Caco-2 (cell line): ENCODE results near the gene NRN1L. TPM values are rescaled to one million over a fixed set of nuclear protein-coding genes. Genes with fewer than 3 reads are reported as not detected.

ENCODE experiments used
- BruUV-seq: library from RNA; stranded (reverse); fragments of 400-500 nt; replicated peaks from 2 replicates; lab custom pipeline; 2021; lab: Mats Ljungman, UMichigan
- CTCF ChIA-PET: fragments of 300-600 bp; sonication (Branson Sonifier 250); formaldehyde crosslinking; loops from one replicate; lab custom pipeline; 2022; ENCODE audit warnings: antibody characterized with exemption; lab: Charles Lee
- POLR2A ChIA-PET: fragments of 300-600 bp; sonication (Branson Sonifier 250); formaldehyde crosslinking; loops from one replicate; lab custom pipeline; 2022; ENCODE audit warnings: antibody characterized with exemption; lab: Charles Lee
- DNase-seq, 2 experiments: peaks; one replicate each; pipeline versions ENCODE4 v3.0.0 to v3.0.0-alpha.2; 2020 to 2022
- H3K27me3 ChIP-seq: replicated peaks from 2 replicates; pipeline ENCODE4 v1.6.0; 2011; ENCODE audit warnings: low read length; ENCODE audit not compliant: control insufficient read depth, insufficient read depth
- H3K36me3 ChIP-seq: 2 replicates; pipeline ENCODE4 v1.5.1; 2011; ENCODE audit warnings: low read length; ENCODE audit not compliant: control insufficient read depth, insufficient read depth
- H3K4me1 ChIP-seq: fragments of 250-450 bp; sonication (Bioruptor Pico); 2 replicates; pipeline ENCODE4 v1.5.1; 2020; ENCODE audit warnings: mild to moderate bottlenecking
- H3K4me3 ChIP-seq: 2 replicates; pipeline ENCODE4 v1.5.1; 2011; ENCODE audit warnings: low read depth, mild to moderate bottlenecking, control low read depth, low read length
- H3K9me3 ChIP-seq: fragments of 250-450 bp; sonication (Bioruptor Pico); 2 replicates; pipeline ENCODE4 v1.5.1; 2020; ENCODE audit warnings: mild to moderate bottlenecking, moderate library complexity
- H3K27ac Mint-ChIP-seq: one replicate; pipeline ENCODE4 v1.8.0; 2022; ENCODE audit warnings: mixed read lengths; ENCODE audit not compliant: unreplicated experiment
- H3K27me3 Mint-ChIP-seq: one replicate; pipeline ENCODE4 v1.8.0; 2022; ENCODE audit warnings: mixed read lengths; ENCODE audit not compliant: insufficient read depth, unreplicated experiment
- H3K36me3 Mint-ChIP-seq: one replicate; pipeline ENCODE4 v1.8.0; 2022; ENCODE audit warnings: mild to moderate bottlenecking, mixed read lengths; ENCODE audit not compliant: insufficient read depth, unreplicated experiment
- H3K4me1 Mint-ChIP-seq: one replicate; pipeline ENCODE4 v1.8.0; 2022; ENCODE audit warnings: low read depth, mixed read lengths; ENCODE audit not compliant: unreplicated experiment
- H3K4me3 Mint-ChIP-seq: one replicate; pipeline ENCODE4 v1.8.0; 2022; ENCODE audit warnings: mild to moderate bottlenecking, moderate library complexity, mixed read lengths; ENCODE audit not compliant: unreplicated experiment
- H3K9me3 Mint-ChIP-seq: one replicate; pipeline ENCODE4 v1.8.0; 2022; ENCODE audit warnings: mixed read lengths; ENCODE audit not compliant: unreplicated experiment
- intact Hi-C: fragments of 100-400 bp; cut with micrococcal nuclease; formaldehyde crosslinking; loops from one replicate; pipeline ENCODE4 v1.10.0; 2022; ENCODE audit not compliant: unreplicated experiment
- total RNA-seq: library from RNA; stranded (reverse); gene quantifications from 2 replicates; pipeline ENCODE4 v1.2.3, GENCODE V29; 2022
- TF ChIP-seq, protein P1 (sequence below), 2 experiments: fragments of 200-600 bp in 1 of 2; IDR thresholded peaks; 1 replicate in 1 of 2; 2 replicates in 1 of 2; pipeline versions ENCODE4 v1.5.1 to v1.8.0; 2011 to 2022; ENCODE audit warnings: antibody characterized with exemption in 1 of 2, control low read depth in 1 of 2, inconsistent platforms in 1 of 2, low read depth in 1 of 2, low read length in 1 of 2, mild to moderate bottlenecking in 1 of 2, moderate library complexity in 1 of 2; ENCODE audit not compliant: insufficient read depth in 1 of 2, severe bottlenecking in 1 of 2, unreplicated experiment in 1 of 2

The NRN1L gene
- total RNA-seq, 1 experiment from 2014 or later = 0.93 TPM

- no peak for DNase-seq
- Histone ChIP-seq H3K27me3 (no peaks in the 10 kb centered on the region), H3K9me3 (no peaks in the 10 kb centered on the region), H3K4me3 (no peak overlapping the region), H3K36me3 (peaks cover 4% of the 10 kb centered on the region), H3K4me1 (no peaks in the 10 kb centered on the region)
- H3K27me3 Mint-ChIP-seq = no peaks in the 10 kb centered on the region
- no peaks in the 10 kb centered on the region for H3K36me3 Mint-ChIP-seq
- ChIA-PET POLR2A (no interaction called here), CTCF (interaction anchor here (0.6 kb wide), 1 partner anchor 227 kb away, joined by 3 read pairs; no protein-coding TSS in a partner anchor)
- H3K4me1 Mint-ChIP-seq = peaks cover 7% of the 10 kb centered on the region
- no peaks in the 10 kb centered on the region for H3K9me3 Mint-ChIP-seq
- no peak overlapping the region for H3K27ac Mint-ChIP-seq
- intact Hi-C loops = no loop called here
- no TSS peak for BruUV-seq
- TF ChIP-seq, protein P1, sequence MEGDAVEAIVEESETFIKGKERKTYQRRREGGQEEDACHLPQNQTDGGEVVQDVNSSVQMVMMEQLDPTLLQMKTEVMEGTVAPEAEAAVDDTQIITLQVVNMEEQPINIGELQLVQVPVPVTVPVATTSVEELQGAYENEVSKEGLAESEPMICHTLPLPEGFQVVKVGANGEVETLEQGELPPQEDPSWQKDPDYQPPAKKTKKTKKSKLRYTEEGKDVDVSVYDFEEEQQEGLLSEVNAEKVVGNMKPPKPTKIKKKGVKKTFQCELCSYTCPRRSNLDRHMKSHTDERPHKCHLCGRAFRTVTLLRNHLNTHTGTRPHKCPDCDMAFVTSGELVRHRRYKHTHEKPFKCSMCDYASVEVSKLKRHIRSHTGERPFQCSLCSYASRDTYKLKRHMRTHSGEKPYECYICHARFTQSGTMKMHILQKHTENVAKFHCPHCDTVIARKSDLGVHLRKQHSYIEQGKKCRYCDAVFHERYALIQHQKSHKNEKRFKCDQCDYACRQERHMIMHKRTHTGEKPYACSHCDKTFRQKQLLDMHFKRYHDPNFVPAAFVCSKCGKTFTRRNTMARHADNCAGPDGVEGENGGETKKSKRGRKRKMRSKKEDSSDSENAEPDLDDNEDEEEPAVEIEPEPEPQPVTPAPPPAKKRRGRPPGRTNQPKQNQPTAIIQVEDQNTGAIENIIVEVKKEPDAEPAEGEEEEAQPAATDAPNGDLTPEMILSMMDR (IDR thresholded peaks at IDR 0.05; ENCODE audit: insufficient read depth in 1 of 2, low read depth in 1 of 2, low read length in 1 of 2, severe bottlenecking in 1 of 2, unreplicated experiment in 1 of 2) = no peak
- no peak overlapping the region for H3K4me3 Mint-ChIP-seq
Observed at GRCh38 chr16:67915831-67916723, 31.4 kb downstream of the NRN1L start.

DNA sequence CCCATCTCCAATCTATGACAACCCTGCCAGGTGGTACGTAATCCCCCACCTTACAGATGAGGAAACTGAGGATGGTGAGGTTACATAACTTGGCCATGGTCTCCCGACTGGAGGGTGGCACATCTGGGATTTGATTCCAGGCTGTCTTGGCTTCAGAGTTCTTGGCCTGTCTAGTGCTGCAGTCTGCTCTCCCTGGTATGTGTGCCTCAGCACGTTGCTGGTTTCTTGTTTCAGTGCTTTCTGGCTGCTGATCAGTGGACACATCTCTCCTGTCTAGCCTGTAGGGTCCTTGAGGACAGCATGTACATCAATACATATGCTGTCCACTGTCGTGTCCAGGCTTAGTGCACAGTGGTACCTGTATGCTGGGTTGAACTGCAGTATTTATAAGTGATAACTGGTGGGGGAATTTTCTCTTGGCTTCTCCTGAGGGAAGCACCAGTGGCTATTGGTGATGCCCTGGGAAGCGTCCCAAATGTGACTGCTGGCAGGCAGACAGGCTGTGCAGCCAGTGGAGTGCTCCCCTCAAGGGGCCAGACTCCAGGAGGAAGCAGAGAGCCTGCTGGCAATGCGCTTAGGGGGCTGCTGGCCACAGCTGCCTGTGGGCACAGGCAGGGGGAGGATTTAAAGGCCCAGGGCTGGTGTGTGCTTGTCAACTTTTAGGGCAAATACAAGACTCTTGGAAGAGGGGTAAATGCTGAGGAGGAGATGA, 32.6 kb downstream of the NRN1L start:
- no peak overlapping the region for H3K4me3 ChIP-seq
- TF ChIP-seq, protein P1 (IDR thresholded peaks at IDR 0.05; ENCODE audit: insufficient read depth in 1 of 2, low read depth in 1 of 2, low read length in 1 of 2, severe bottlenecking in 1 of 2, unreplicated experiment in 1 of 2) = no peak
- H3K36me3 ChIP-seq = peaks cover 4% of the 10 kb centered on the region
- H3K36me3 Mint-ChIP-seq = no peaks in the 10 kb centered on the region
- H3K27me3 ChIP-seq = no peaks in the 10 kb centered on the region
- no peak overlapping the region for H3K4me3 Mint-ChIP-seq
- no peaks in the 10 kb centered on the region for H3K4me1 ChIP-seq
- ChIA-PET CTCF (interaction anchor here (0.5 to 0.8 kb wide), 2 partner anchors 18 to 411 kb away, joined by 3 read pairs; no protein-coding TSS in a partner anchor), POLR2A (interaction anchor here (0.5 kb wide), 1 partner anchor 101 kb away, joined by 6 read pairs; no protein-coding TSS in a partner anchor)
- H3K9me3 Mint-ChIP-seq = no peaks in the 10 kb centered on the region
- DNase-seq = no peak
- H3K27ac Mint-ChIP-seq = no peak overlapping the region
- intact Hi-C loops = no loop called here
- no TSS peak for BruUV-seq
- peaks cover 7% of the 10 kb centered on the region for H3K4me1 Mint-ChIP-seq
- H3K9me3 ChIP-seq = no peaks in the 10 kb centered on the region
- no peaks in the 10 kb centered on the region for H3K27me3 Mint-ChIP-seq

GRCh38 chr16:67917852-67918236, 33.2 kb downstream of the NRN1L start:
- Histone ChIP-seq H3K9me3 (no peaks in the 10 kb centered on the region), H3K27me3 (no peaks in the 10 kb centered on the region), H3K4me1 (no peaks in the 10 kb centered on the region), H3K36me3 (peaks cover 4% of the 10 kb centered on the region), H3K4me3 (no peak overlapping the region)
- DNase-seq = no peak
- H3K27ac Mint-ChIP-seq = no peak overlapping the region
- TF ChIP-seq, protein P1 (IDR thresholded peaks at IDR 0.05; ENCODE audit: insufficient read depth in 1 of 2, low read depth in 1 of 2, low read length in 1 of 2, severe bottlenecking in 1 of 2, unreplicated experiment in 1 of 2) = no peak
- H3K9me3 Mint-ChIP-seq = no peaks in the 10 kb centered on the region
- no peak overlapping the region for H3K4me3 Mint-ChIP-seq
- H3K4me1 Mint-ChIP-seq = peaks cover 7% of the 10 kb centered on the region
- peaks cover 2% of the 10 kb centered on the region for H3K36me3 Mint-ChIP-seq
- H3K27me3 Mint-ChIP-seq = no peaks in the 10 kb centered on the region
- intact Hi-C loops = no loop called here
- POLR2A ChIA-PET = interaction anchor here (0.5 kb wide), 1 partner anchor 101 kb away, joined by 6 read pairs; no protein-coding TSS in a partner anchor
- CTCF ChIA-PET = interaction anchor here (0.7 to 0.8 kb wide), 2 partner anchors 18 to 33 kb away, joined by 3 read pairs; no protein-coding TSS in a partner anchor
- no TSS peak for BruUV-seq
